IPS DF 4.7 (cell line): ENCODE results near the gene CHMP3.
"Not testable (repeated sequence)": the region's sequence is repeated elsewhere in the genome, so short reads cannot be mapped to it uniquely, and the experiment has no call there.

Source experiments
- DNase-seq: peaks from one replicate; pipeline ENCODE4 v3.0.0-alpha.2; 2013; ENCODE audit warnings: low spot score; ENCODE audit errors: extremely low read depth

Gene CHMP3

DNA sequence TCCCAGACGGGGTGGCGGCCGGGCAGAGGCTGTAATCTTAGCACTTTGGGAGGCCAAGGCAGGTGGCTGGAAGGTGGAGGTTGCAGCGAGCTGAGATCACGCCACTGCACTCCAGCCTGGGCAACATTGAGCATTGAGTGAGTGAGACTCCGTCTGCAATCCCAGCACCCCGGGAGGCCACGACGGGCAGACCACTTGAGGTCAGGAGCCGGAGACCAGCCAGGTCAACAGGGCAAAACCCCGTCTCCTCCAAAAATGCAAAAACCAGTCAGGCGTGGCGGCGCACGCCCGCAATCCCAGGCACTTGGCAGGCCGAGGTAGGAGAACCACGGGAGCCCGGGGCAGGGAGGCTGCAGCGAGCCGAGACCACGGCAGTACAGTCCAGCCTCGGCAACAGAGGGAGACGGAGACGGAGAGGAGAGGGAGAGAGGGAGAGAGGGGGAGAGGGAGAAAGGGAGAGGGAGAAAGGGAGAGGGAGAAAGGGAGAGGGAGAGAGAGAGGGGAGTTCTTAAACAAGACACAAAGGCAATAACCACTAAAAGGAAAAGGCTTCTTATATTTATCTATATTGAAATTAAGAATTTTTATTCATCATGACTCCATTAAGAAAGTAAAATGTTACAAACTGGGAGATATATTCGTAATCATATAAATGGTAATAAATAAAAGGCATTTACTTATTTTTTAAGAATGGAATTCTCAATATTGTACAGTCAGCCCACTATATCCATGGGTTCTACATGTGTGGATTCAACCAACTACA is 13.1 kb downstream of the CHMP3 start:
- DNase-seq = not testable (repeated sequence)

DNA sequence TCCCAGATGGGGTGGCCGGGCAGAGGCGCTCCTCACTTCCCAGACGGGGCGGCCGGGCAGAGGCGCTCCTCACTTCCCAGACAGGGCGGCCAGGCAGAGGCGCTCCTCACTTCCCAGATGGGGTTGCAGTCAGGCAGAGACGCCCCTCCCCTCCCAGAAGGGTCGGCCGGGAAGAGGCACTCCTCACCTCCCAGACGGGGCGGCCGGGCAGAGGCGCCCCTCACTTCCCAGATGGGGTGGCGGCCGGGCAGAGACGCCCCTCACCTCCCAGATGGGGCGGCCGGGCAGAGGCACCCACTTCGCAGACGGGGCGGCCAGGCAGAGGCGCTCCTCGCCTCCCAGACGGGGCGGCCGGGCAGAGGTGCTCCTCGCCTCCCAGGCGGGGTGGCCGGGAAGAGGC is 13.8 kb downstream of the CHMP3 start:
- DNase-seq = not testable (repeated sequence)

DNA sequence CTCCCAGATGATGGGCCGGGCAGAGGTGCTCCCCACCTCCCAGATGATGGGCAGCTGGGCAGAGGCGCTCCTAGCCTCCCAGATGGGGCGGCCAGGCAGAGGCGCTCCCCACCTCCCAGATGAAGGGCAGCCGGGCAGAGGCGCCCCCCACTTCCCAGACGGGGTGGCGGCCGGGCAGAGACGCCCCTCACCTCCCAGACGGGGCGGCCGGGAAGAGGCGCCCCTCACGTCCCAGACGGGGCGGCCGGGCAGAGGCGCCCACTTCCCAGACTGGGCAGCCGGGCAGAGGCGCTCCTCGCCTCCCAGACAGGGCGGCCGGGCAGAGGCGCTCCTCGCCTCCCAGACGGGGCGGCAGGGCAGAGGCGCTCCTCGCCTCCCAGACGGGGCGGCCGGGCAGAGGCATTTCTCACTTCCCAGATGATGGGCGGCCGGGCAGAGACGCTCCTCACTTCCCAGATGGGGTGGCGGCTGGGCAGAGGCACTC is 14.3 kb downstream of the CHMP3 start:
- not testable (repeated sequence) for DNase-seq

DNA sequence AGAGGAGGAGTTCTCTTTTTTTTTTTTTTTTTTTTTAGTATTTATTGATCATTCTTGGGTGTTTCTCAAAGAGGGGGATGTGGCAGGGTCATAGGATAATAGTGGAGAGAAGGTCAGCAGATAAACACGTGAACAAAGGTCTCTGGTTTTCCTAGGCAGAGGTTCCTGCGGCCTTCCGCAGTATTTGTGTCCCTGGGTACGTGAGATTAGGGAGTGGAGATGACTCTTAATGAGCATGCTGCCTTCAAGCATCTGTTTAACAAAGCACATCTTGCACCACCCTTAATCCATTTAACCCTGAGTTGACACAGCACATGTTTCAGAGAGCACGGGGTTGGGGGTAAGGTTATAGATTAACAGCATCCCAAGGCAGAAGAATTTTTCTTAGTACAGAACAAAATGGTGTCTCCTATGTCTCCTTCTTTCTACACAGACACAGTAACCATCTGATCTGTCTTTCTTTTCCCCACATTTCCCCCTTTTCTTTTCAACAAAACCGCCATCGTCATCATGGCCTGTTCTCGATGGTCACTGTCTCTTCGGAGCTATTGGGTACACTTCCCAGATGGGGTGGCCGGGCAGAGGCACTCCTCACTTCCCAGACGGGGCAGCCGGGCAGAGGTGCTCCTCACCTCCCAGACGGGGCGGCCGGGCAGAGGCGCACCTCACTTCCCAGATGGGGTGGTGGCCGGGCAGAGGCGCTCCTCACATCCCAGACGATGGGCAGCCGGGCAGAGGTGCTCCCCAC is 14.9 kb downstream of the CHMP3 start:
- DNase-seq = not testable (repeated sequence)

DNA sequence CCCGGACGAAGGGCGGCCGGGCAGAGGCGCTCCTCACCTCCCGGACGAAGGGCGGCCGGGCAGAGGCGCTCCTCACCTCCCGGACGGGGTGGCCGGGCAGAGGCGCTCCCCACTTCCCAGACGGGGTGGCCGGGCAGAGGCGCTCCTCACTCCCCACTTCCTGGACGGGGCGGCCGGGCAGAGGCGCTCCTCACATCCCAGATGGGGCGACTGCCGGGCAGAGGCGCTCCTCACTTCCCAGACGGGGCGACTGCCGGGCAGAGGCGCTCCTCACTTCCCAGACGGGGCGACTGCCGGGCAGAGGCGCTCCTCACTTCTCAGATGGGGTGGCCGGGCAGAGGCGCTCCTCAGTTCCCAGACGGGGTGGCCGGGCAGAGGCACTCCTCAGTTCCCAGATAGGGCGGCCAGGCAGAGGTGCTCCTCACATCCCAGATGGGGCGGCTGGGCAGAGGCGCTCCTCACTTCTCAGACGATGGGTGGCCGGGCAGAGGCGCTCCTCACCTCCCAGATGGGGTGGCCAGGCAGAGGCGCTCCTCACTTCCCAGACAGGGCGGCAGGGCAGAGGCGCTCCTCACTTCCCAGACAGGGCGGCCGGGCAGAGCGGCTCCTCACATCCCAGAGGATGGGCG is 17.8 kb downstream of the CHMP3 start:
- DNase-seq = not testable (repeated sequence)

DNA sequence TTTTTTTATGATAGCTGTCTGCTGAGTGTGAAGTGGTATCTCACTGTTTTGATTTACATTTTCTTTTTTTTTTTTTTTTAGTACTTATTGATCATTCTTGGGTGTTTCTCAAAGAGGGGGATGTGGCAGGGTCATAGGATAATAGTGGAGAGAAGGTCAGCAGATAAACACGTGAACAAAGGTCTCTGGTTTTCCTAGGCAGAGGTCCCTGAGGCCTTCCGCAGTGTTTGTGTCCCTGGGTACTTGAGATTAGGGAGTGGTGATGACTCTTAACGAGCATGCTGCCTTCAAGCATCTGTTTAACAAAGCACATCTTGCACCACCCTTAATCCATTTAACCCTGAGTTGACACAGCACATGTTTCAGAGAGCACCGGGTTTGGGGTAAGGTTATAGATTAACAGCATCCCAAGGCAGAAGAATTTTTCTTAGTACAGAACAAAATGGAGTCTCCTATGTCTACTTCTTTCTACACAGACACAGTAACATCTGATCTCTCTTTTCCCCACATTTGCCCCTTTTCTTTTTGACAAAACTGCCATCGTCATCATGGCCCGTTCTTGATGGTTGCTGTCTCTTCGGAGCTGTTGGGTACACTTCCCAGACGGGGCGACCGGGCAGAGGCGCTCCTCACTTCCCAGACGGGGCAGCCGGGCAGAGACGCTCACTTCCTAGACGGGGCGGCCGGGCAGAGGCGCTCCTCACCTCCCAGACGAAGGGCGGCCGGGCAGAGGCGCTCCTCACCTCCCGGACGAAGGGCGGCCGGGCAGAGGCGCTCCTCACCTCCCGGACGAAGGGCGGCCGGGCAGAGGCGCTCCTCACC is 18.8 kb downstream of the CHMP3 start:
- not testable (repeated sequence) for DNase-seq

DNA sequence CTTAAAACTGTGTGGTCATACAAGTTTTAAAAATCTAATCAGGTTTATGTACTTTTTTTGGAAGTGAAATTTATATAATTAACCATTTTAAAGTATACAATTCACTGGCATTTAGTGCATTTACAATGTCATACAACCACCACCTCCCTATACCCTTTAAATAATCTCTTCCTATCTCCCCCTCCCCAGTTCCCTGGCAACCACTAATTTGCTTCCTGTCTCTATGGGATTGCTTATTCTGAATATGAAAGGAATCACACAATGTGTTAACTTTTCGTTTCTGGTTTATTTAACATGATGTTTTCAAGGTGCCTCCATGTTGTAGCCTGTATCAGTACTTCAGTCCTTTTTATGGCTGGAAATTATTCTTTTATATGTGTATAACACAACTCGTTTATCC is 19.4 kb downstream of the CHMP3 start:
- DNase-seq = no peak

DNA sequence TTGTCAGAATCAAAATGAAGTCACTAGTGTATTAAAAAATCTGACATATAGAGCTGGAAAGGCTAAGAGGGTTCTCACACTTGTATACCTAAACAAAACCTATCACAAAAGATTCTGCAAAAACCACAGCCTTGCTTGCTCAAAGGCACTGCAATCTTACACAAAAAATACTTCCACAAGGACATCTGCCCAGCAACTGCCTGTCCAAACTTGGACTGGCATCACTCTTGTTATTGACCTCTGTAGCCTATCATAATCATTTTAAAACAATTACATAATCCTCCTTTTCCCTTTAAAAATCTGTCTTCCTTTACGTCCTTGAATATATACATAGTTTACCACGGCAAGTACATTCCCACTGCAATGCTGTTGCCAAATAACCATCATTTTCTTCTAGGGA is 19.9 kb downstream of the CHMP3 start:
- no peak for DNase-seq

DNA sequence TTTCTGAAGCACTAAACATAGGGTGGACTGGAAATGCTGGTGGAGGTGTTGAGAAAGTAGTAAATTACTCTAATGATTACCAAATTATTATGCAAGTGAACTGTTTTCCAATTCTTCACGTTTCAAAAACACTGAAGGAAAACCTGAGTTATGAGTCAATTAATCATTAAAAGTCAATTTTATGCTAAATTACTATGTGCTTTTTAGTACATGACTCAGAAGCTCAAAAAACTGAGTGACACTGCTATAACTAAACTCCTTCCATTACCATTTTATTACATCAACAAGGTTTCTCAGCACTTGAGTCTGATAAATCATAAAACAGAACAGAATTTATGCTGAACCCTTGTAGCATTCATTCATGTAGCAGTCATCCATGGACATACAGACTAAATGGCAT is 20.4 kb downstream of the CHMP3 start:
- DNase-seq = no peak

DNA sequence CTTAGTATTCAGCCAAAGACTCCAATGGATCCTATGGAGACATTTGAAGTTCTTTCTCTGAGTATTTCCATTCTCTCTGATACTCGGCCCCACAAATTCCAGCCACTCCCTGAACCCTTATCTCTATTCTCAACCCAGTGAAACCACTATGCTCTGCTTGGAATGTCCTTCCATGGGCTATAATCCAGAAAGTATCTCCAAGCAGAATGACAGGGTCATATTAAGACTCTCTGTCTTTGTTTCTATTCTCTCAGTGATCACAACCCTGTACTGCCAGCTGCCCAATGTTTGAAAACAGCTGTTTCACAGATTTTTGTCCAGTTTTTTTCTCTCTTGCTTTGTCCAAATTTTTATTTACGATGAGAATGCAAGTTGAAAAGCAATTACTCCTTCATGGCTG is 21.9 kb downstream of the CHMP3 start:
- DNase-seq = no peak

DNA sequence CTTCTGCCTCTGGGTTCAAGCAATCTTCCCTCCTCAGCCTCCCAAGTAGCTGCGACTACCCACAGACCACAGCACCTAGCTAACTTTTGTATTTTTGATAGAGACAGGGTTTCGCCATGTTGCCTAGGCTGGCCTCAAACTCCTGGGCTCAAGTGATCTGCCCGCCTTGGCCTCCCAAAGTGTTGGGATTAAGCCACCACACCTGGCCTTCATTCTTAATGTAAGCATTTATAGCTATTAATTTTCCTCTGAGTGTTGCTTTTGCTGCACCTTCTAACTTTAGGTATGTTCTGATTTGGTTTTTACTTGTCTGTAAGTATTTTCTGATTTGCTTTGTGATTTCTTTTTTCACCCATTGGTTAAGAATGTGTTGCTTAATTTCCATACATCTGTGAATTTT is 29.7 kb downstream of the CHMP3 start:
- DNase-seq = no peak

DNA sequence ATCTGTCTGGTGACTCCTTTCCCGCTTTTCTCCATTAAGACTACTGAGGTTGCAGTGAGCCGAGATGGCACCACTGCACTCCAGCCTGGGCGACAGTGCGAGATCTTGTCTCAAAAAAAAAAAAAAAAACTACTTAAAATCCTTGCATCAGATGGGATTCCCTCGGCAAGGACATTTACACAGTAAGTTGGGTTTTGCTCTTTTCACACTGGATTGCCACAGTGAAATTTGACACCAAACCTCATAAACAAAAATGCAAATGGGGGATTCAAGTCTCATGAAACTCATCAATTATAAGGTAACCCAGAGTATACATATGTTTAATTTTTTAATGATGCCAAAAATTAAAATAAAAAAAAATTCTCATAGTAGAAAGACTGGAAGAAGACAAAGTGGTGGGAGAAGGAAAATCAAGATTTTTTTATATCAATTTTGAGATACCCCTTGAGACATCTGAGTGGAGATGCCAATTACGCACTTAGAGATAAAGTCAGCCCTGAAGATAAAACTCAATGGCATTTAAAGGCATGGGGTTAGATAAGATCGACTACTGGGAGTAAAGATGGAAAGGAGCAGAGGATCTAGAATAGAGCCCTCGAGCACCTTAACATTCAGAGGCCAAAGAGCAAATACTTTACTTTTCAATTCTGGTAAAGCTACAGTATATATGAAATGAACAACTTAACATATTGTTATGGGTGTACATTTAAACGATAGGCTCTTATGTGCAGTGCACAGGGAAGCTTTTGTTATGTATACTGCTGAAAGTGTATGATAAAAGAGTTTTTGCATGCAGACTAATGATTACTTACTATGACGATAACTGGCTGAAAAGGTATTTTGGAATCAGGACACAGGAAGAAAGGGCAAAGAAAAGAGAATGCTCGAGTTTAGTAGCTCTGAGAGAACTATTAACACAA is 37.6 kb downstream of the CHMP3 start:
- no peak for DNase-seq

DNA sequence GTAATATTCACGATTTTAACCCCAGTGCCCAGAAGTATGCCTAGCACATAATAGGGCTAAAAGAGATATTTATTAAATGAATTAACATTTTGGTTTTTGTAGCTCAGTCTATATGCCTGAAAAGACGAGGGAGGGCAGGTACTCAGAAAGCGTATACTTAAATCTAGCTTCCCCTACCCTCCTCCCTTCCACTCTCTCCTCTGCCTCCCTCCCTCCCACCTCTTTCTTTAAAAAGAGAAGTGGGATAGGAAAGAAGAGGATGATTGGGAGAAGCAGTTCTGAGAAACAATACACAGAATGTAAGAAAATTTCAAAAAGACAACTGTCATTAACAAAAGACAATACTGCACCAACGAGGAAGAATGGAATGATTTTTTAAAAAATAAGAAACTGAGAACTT is 39.8 kb downstream of the CHMP3 start:
- no peak for DNase-seq

DNA sequence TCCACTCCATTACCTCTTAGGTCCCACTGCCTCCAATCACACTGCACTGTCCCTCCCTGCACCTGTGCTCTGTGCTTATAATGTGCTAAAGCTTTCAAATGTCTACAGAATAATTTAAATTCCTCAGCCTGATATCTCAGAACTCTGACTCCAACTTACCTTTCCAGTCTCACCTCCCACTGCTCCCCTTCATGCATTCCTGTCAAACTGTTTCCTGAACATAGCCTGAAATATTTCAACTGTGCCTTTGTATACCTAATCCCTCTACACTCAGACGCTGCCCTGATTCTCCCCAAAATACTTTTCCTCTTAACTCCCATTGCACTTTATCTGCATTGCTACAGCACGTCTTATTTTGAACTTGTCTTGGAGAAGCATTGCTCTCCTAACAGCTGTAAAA is 40.5 kb downstream of the CHMP3 start:
- no peak for DNase-seq

DNA sequence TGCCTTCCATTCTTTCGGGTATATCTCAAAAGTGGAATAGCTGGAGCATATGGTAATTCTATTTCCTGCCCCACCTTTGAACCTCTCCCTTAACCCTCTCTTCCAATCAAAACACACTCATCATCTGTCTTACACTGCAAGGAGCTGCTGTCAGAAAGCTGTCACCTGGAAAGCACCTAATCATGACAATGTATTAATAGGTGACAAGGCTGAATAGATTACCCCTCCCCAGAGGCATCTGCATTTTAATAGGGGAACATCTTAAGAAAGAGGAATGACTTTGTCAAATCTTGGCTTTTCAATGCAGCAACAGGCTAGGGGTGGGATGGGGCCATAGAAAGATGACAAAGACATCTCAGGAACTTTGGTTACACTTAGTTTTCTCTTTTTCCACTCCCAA is 41.3 kb downstream of the CHMP3 start:
- no peak for DNase-seq

DNA sequence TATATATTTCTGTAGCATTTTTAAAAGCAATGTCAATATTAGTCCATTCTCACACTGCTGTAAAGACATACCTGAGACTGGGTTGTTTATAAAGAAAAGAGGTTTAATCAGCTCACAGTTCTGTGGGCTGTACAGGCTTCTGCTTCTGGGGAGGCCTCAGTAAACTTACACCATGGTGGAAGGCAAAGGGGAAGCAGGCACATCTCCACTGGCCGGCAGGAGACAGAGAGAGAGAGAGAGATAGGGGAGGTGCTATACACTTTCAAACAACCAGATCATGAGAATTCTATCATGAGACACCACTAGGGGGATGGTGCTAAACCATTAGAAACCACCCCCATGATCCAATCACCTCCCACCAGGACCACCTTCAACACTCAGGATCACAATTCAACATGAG is 43.1 kb downstream of the CHMP3 start:
- DNase-seq = no peak

DNA sequence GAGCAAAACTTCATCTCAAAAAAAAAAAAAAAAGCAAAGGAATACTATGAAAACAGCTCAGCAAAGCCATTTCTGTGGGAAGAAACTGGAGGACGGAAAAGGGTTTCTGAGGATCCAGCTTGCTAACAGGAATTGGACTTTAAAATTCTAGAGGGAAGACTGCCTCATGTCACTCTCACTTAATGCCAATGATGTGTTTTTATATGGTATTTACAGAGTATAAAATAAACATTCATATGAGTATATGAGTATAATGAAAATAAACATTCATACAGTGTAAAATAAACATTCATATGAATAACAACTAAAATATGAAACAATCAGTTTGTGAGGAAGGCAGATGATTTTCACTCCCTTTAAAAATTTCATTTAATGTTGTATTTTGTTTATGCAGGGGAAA is 43.9 kb downstream of the CHMP3 start:
- no peak for DNase-seq

DNA sequence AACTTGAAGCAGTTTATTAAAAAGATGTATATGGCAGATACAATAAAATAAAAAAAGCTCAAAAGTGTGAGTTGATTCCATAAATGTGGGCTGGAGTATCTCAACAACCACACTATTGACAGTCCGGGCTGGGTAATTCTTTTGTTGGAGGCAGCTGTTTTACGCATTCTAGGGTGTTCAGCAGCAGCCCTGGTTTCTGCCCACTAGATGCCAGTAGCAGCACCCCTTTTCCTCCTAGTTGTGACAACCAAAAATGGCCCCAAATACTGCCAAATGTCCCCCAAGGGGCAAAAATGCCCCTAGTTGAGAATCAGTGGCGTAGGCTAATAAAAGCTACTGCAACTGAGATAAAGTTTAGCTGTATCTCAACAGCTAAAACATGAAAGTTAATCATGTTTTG is 44.8 kb downstream of the CHMP3 start:
- DNase-seq = no peak

DNA sequence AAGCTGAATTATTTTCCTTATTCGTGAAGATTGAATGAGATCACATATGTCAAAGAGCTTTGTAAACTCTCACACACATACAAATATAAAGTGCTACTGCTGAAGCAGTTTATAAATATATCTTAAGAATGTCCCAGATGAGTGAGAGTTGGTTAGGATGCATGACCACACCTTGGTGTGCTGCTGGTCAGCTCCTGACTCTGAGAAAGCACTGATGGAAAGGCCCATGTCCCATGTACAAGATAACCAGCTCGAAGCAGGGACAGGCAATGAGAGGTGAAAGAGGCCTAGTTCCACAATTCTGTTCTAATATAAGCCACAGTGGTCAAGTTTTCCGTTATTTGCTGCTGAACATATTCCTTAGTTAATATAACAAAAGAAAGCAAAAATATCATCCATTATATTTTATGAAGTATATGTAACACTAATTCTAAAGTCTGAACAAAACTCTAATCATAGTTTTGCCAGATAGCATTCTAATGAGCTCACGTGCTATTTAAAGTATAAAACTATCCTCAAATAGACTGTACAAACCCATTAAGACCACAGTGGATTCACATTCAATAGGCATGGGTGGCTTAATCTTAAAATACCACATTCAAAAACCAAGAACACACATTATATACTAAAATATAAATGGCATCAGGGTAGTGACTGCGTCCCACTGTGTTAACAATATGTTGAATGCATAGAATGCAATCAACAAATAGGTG is 49.1 kb downstream of the CHMP3 start:
- no peak for DNase-seq

DNA sequence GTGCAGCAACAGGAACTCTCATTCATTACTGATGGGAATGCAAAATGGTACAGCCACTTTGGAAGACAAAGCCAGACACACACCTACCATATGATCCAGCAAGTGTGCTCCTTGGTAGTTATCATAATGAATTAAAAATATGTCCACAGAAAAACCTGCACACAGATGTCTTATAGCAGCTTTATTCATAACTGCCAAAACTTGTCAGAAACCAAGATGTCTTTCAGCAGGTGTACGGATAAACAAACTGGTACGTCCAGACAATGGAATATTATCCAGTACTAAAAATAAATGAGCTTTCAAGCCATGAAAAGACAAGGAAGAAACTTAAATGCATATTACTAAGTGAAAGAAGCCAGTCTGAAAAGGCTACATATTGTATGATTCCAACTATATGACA is 50.4 kb downstream of the CHMP3 start:
- DNase-seq = no peak
